Measurements from ENCODE around the gene KLHL36. TPM values are rescaled to one million over a fixed set of nuclear protein-coding genes. Genes with fewer than 3 reads are reported as not detected.

KLHL36 gene
- total and polyA plus RNA-seq, 9 of the 15 experiments (the other 6 are each of a cell fraction or from before 2014, with no cell fraction given), result 2.1 to 51.2 (median 18.5) TPM

- TF ChIP-seq ZNF277 (CRISPR knock-in tag; IDR thresholded peaks at IDR 0.05; ENCODE audit: borderline replicate concordance) (no peak), SMARCE1 (IDR thresholded peaks at IDR 0.05) (peak; percentile 85), ZNF224 (CRISPR knock-in tag; IDR thresholded peaks at IDR 0.05) (no peak), CLOCK (CRISPR knock-in tag; IDR thresholded peaks at IDR 0.05; ENCODE audit: borderline replicate concordance) (no peak), ZNF23 (CRISPR knock-in tag; IDR thresholded peaks at IDR 0.05) (no peak), NR0B1 (IDR thresholded peaks at IDR 0.05; ENCODE audit: partially characterized antibody) (no peak), TCF3 (CRISPR knock-in tag; IDR thresholded peaks at IDR 0.05) (peak; percentile 83), STAT6 (CRISPR knock-in tag; IDR thresholded peaks at IDR 0.05) (no peak), MYC (IDR thresholded peaks at IDR 0.05; ENCODE audit: low read depth, low read length) (0 out of 2 replicates have a peak, but pooled peaks have one; percentile 35), MYC (CRISPR knock-in tag; IDR thresholded peaks at IDR 0.05; ENCODE audit: borderline replicate concordance, low read depth) (no peak), ZNF232 (CRISPR knock-in tag; IDR thresholded peaks at IDR 0.05) (no peak), HMGXB4 (CRISPR knock-in tag; IDR thresholded peaks at IDR 0.05) (no peak), CBFA2T3 (IDR thresholded peaks at IDR 0.05) (peak; percentile 81), CREM (IDR thresholded peaks at IDR 0.05; ENCODE audit: low read depth) (peak; percentile 57), NR2C1 (IDR thresholded peaks at IDR 0.05) (0 out of 2 replicates have a peak, but pooled peaks have one; percentile 25), NR2C1 (tag; IDR thresholded peaks at IDR 0.05) (peak; percentile 67), ETS1 (conservative IDR thresholded peaks at IDR 0.05; ENCODE audit: control insufficient read depth, low read depth, low read length) (no peak)
Observed at GRCh38 chr16:84607694-84608093, 40.6 kb upstream of the KLHL36 start (continued).
